KMS-11 (cell line): ENCODE measurements around the gene SOWAHB.

Experiments used
- H2AFZ ChIP-seq: fragments of 200-600 bp; sonication (generic); 2 replicates; pipeline ENCODE4 v1.6.1; 2016; ENCODE audit warnings: antibody characterized with exemption, mixed run types, low read depth
- H3K27ac ChIP-seq: fragments of 200-600 bp; sonication (generic); 2 replicates; pipeline ENCODE4 v1.6.1; 2016; ENCODE audit warnings: mild to moderate bottlenecking, mixed run types
- H3K27me3 ChIP-seq: fragments of 200-600 bp; sonication (generic); 2 replicates; pipeline ENCODE4 v1.6.1; 2017; ENCODE audit warnings: mild to moderate bottlenecking, low read depth, mixed run types, moderate library complexity; ENCODE audit not compliant: insufficient read depth
- H3K36me3 ChIP-seq: fragments of 200-600 bp; sonication (generic); 2 replicates; pipeline ENCODE4 v1.6.1; 2017; ENCODE audit warnings: mild to moderate bottlenecking, mixed run types; ENCODE audit not compliant: insufficient read depth
- H3K4me1 ChIP-seq: fragments of 200-600 bp; sonication (generic); 2 replicates; pipeline ENCODE4 v1.6.1; 2016; ENCODE audit warnings: mild to moderate bottlenecking, low read depth, mixed run types; ENCODE audit not compliant: poor library complexity, severe bottlenecking
- H3K4me2 ChIP-seq: fragments of 200-600 bp; sonication (generic); 2 replicates; pipeline ENCODE4 v1.7.0; 2016; ENCODE audit warnings: mild to moderate bottlenecking, mixed run types
- H3K4me3 ChIP-seq: fragments of 200-600 bp; sonication (generic); IDR thresholded peaks from 2 replicates; pipeline ENCODE4 v1.6.1; 2017; ENCODE audit warnings: low read depth, low read length, mixed read lengths; ENCODE audit not compliant: insufficient read depth
- H3K79me2 ChIP-seq: fragments of 200-600 bp; sonication (generic); 2 replicates; pipeline ENCODE4 v1.6.1; 2016; ENCODE audit warnings: low read depth, mixed run types; ENCODE audit not compliant: insufficient read depth
- H3K9ac ChIP-seq: fragments of 200-600 bp; sonication (generic); 2 replicates; pipeline ENCODE4 v1.6.1; 2016; ENCODE audit warnings: mild to moderate bottlenecking, mixed run types
- H4K20me1 ChIP-seq: fragments of 200-600 bp; sonication (generic); 2 replicates; pipeline ENCODE4 v1.6.1; 2016; ENCODE audit warnings: mild to moderate bottlenecking, mixed run types; ENCODE audit not compliant: insufficient read depth
- TF ChIP-seq, protein P1 (sequence below): fragments of 200-600 bp; sonication (generic); conservative IDR thresholded peaks from 2 replicates; pipeline ENCODE4 v1.6.1; 2017; ENCODE audit warnings: low read depth, mild to moderate bottlenecking, antibody characterized with exemption, low read length, moderate library complexity, mixed read lengths

SOWAHB gene

DNA sequence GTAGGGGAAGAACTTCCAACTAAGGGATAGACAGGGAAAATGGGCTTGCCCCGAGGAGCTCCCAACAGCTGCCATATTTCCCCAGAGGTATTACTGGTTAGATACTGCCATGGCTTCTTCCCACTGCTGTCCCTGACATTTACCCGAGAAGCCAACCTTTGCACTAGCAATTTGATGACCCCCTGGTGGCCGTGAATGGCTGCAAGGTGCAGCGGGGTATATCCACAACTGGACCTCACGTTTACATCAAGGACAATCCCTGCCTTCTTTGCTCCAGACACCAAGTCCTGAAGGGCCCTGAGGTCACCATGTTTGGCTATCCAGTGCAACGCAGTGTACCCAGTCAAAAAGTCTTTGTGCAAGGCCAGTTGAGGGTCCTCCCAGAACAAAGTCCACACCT is 2.3 kb downstream of the SOWAHB start:
- no peak overlapping the region for H3K4me3 ChIP-seq
- peaks cover 11% of the 10 kb centered on the region for H3K27me3 ChIP-seq
- no peaks in the 10 kb centered on the region for H3K79me2 ChIP-seq
- H4K20me1 ChIP-seq = no peaks in the 10 kb centered on the region
- H3K36me3 ChIP-seq = no peaks in the 10 kb centered on the region
- no peak overlapping the region for H3K27ac ChIP-seq
- H3K4me1 ChIP-seq = peaks cover 8% of the 10 kb centered on the region
- no peak overlapping the region for H3K4me2 ChIP-seq
- H2AFZ ChIP-seq = no peak overlapping the region
- TF ChIP-seq, protein P1, sequence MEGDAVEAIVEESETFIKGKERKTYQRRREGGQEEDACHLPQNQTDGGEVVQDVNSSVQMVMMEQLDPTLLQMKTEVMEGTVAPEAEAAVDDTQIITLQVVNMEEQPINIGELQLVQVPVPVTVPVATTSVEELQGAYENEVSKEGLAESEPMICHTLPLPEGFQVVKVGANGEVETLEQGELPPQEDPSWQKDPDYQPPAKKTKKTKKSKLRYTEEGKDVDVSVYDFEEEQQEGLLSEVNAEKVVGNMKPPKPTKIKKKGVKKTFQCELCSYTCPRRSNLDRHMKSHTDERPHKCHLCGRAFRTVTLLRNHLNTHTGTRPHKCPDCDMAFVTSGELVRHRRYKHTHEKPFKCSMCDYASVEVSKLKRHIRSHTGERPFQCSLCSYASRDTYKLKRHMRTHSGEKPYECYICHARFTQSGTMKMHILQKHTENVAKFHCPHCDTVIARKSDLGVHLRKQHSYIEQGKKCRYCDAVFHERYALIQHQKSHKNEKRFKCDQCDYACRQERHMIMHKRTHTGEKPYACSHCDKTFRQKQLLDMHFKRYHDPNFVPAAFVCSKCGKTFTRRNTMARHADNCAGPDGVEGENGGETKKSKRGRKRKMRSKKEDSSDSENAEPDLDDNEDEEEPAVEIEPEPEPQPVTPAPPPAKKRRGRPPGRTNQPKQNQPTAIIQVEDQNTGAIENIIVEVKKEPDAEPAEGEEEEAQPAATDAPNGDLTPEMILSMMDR = no peak
- no peak overlapping the region for H3K9ac ChIP-seq

- H3K9ac ChIP-seq = no peak overlapping the region
- no peaks in the 10 kb centered on the region for H3K36me3 ChIP-seq
- H3K4me2 ChIP-seq = no peak overlapping the region
- H3K4me1 ChIP-seq = peaks cover 8% of the 10 kb centered on the region
- H3K27me3 ChIP-seq = peaks cover 11% of the 10 kb centered on the region
- H3K27ac ChIP-seq = no peak overlapping the region
- no peaks in the 10 kb centered on the region for H4K20me1 ChIP-seq
- no peak overlapping the region for H3K4me3 ChIP-seq
- no peaks in the 10 kb centered on the region for H3K79me2 ChIP-seq
- no peak overlapping the region; the same call in 1 of the 2 replicates for H2AFZ ChIP-seq
- TF ChIP-seq, protein P1 = no peak
Observed at GRCh38 chr4:76894537-76895255, 3.2 kb downstream of the SOWAHB start.

GRCh38 chr4:76892601-76893000 is 5.3 kb downstream of the SOWAHB start:
- Histone ChIP-seq H3K27me3 (no peaks in the 10 kb centered on the region), H4K20me1 (no peaks in the 10 kb centered on the region), H3K9ac (no peak overlapping the region), H2AFZ (no peak overlapping the region), H3K4me3 (no peak overlapping the region), H3K79me2 (no peaks in the 10 kb centered on the region), H3K36me3 (no peaks in the 10 kb centered on the region), H3K4me2 (no peak overlapping the region), H3K27ac (no peak overlapping the region), H3K4me1 (no peaks in the 10 kb centered on the region)
- TF ChIP-seq, protein P1 = no peak

DNA sequence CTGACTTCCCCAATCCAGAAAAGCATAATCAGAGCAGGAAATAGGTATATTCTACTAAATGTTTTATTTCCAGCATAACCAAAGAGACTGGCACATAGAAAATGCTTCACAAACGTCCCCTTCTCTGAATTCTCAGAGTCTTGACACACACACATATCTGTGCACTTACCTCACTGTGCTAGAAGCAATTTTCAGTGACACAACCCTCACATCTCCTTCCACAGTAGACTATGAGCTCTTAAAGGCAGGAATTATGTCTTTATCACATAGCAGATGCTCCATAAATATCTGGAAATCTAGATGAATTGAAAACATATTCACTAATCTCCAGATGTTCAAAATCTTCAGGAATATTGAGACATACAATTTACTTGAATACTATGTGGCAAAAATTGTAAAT is 5.9 kb downstream of the SOWAHB start:
- Histone ChIP-seq H3K27ac (no peak overlapping the region), H2AFZ (no peak overlapping the region), H3K4me3 (no peak overlapping the region), H4K20me1 (no peaks in the 10 kb centered on the region), H3K36me3 (no peaks in the 10 kb centered on the region), H3K9ac (no peak overlapping the region), H3K4me1 (no peaks in the 10 kb centered on the region), H3K27me3 (no peaks in the 10 kb centered on the region), H3K79me2 (no peaks in the 10 kb centered on the region), H3K4me2 (no peak overlapping the region)
- TF ChIP-seq, protein P1 = no peak
